Fibroblast of lung (primary cell): ENCODE data around the gene KMT2A. TPM values are rescaled to one million over a fixed set of nuclear protein-coding genes. Genes with fewer than 3 reads are reported as not detected.
A peak's percentile ranks its signal among the peaks of the same experiment; 100 is the strongest.

Source experiments
- DNase-seq, 2 donors: peaks; one replicate each; pipeline versions ENCODE4 v3.0.0 to v3.0.0-alpha.2; 2010; ENCODE audit warnings: low read depth in 2 of 2
- H2AFZ ChIP-seq: 2 replicates; pipeline ENCODE4 v1.5.1; 2012; ENCODE audit warnings: low read length, control low read depth, inconsistent platforms
- H3K27ac ChIP-seq: 2 replicates; pipeline ENCODE4 v1.5.1; 2011; ENCODE audit warnings: low read length, control low read depth; ENCODE audit not compliant: insufficient read depth
- H3K27me3 ChIP-seq: 2 replicates; pipeline ENCODE4 v1.5.1; 2011; ENCODE audit warnings: mild to moderate bottlenecking, low read length; ENCODE audit not compliant: control insufficient read depth, insufficient read depth
- H3K36me3 ChIP-seq: 2 replicates; pipeline ENCODE4 v1.5.1; 2011; ENCODE audit warnings: low read length; ENCODE audit not compliant: control insufficient read depth, insufficient read depth
- H3K4me1 ChIP-seq: 2 replicates; pipeline ENCODE4 v1.5.1; 2011; ENCODE audit warnings: low read length; ENCODE audit not compliant: control insufficient read depth, insufficient read depth; ENCODE audit errors: extremely low read depth
- H3K4me2 ChIP-seq: 2 replicates; pipeline ENCODE4 v1.5.1; 2011; ENCODE audit warnings: low read length, control low read depth; ENCODE audit not compliant: insufficient read depth; ENCODE audit errors: extremely low read depth
- H3K4me3 ChIP-seq, 4 experiments: fragments of 200-600 bp in 1 of 4; sonication (generic) in 1 of 4; replicated peaks in 1 of 4; 2 replicates each; pipeline ENCODE4 v1.5.1; 2011 to 2016; ENCODE audit warnings: low read length in 4 of 4, low read depth in 3 of 4, mild to moderate bottlenecking in 3 of 4, control low read depth in 2 of 4, inconsistent platforms in 1 of 4, mixed read lengths in 1 of 4; ENCODE audit not compliant: insufficient read depth in 1 of 4; ENCODE audit errors: control extremely low read depth in 1 of 4
- H3K79me2 ChIP-seq: 2 replicates; pipeline ENCODE4 v1.5.1; 2012; ENCODE audit warnings: mild to moderate bottlenecking, low read length, inconsistent platforms; ENCODE audit not compliant: control insufficient read depth, insufficient read depth
- H3K9ac ChIP-seq: 2 replicates; pipeline ENCODE4 v1.5.1; 2011; ENCODE audit warnings: mild to moderate bottlenecking, low read length, control low read depth; ENCODE audit not compliant: insufficient read depth
- H3K9me3 ChIP-seq: 2 replicates; pipeline ENCODE4 v1.5.1; 2012; ENCODE audit warnings: low read depth, low read length; ENCODE audit not compliant: control insufficient read depth, insufficient read depth
- H4K20me1 ChIP-seq: 2 replicates; pipeline ENCODE4 v1.5.1; 2011; ENCODE audit warnings: low read length; ENCODE audit not compliant: control insufficient read depth, insufficient read depth; ENCODE audit errors: extremely low read depth
- CTCF ChIP-seq, 2 donors: IDR thresholded peaks in 1 of 2; conservative IDR thresholded peaks in 1 of 2; 1 replicate in 1 of 2; 2 replicates in 1 of 2; pipeline ENCODE4 v1.5.1; 2011 to 2012; ENCODE audit warnings: low read length in 2 of 2, control low read depth in 1 of 2, inconsistent platforms in 1 of 2, low read depth in 1 of 2, mild to moderate bottlenecking in 1 of 2
- EZH2 ChIP-seq: IDR thresholded peaks from 2 replicates; pipeline ENCODE4 v1.5.1; 2012; ENCODE audit warnings: low read length, control low read depth, mild to moderate bottlenecking; ENCODE audit errors: missing control alignments
- polyA plus RNA-seq, 2 donors: library from polyadenylated mRNA; depleted of rRNA in 1 of 2; stranded (reverse) in 1 of 2; unstranded in 1 of 2; fragments of >200 nt; gene quantifications; 2 replicates each; pipeline ENCODE4 v1.2.1, GENCODE V29; 2011 to 2012; ENCODE audit warnings: missing spikeins in 1 of 2
- total RNA-seq: library from RNA; depleted of rRNA; stranded (reverse); fragments of >200 nt; gene quantifications from 2 replicates; pipeline ENCODE4 v1.2.1, GENCODE V29; 2014

The KMT2A gene
- total and polyA plus RNA-seq, 2 donors (not counting 1 experiment from before 2014, with no cell fraction given), result 17.1 to 33.4 TPM

- no peaks in the 10 kb centered on the region for H3K79me2 ChIP-seq
- no peak overlapping the region for H3K27ac ChIP-seq
- no peak overlapping the region for H3K4me3 ChIP-seq
- H4K20me1 ChIP-seq, result no peaks in the 10 kb centered on the region
- no peaks in the 10 kb centered on the region for H3K36me3 ChIP-seq
- H3K27me3 ChIP-seq, result no peaks in the 10 kb centered on the region
- peak in 1 of 2 donors; percentile 30 for DNase-seq
- H3K9me3 ChIP-seq, result no peaks in the 10 kb centered on the region
- H2AFZ ChIP-seq, result no peak overlapping the region
- H3K9ac ChIP-seq, result no peak overlapping the region
- H3K4me1 ChIP-seq, result no peaks in the 10 kb centered on the region
- TF ChIP-seq EZH2, result no peak
- H3K4me2 ChIP-seq, result no peak overlapping the region
Measured at GRCh38 chr11:118536726-118537125, 100.4 kb downstream of the KMT2A start.

GRCh38 chr11:118537409-118537980 lies 101.2 kb downstream of the KMT2A start:
- H3K4me3 ChIP-seq, result no peak overlapping the region
- H4K20me1 ChIP-seq, result no peaks in the 10 kb centered on the region
- no peaks in the 10 kb centered on the region for H3K36me3 ChIP-seq
- H3K79me2 ChIP-seq, result no peaks in the 10 kb centered on the region
- no peak overlapping the region for H2AFZ ChIP-seq
- TF ChIP-seq EZH2 (no peak), CTCF (conservative IDR thresholded peaks at IDR 0.05 in 1 of 2, IDR thresholded peaks at IDR 0.05 in 1 of 2; ENCODE audit: low read depth in 1 of 2, low read length in 2 of 2) (no peak)
- H3K4me2 ChIP-seq, result no peak overlapping the region
- no peak overlapping the region for H3K9ac ChIP-seq
- H3K4me1 ChIP-seq, result no peaks in the 10 kb centered on the region
- no peak overlapping the region for H3K27ac ChIP-seq
- no peak for DNase-seq
- no peaks in the 10 kb centered on the region for H3K27me3 ChIP-seq
- no peaks in the 10 kb centered on the region for H3K9me3 ChIP-seq

GRCh38 chr11:118544010-118544646 lies 107.8 kb downstream of the KMT2A start:
- Histone ChIP-seq H3K4me1 (no peaks in the 10 kb centered on the region), H3K4me3 (no peak overlapping the region), H3K79me2 (no peaks in the 10 kb centered on the region), H3K9me3 (no peaks in the 10 kb centered on the region), H2AFZ (no peak overlapping the region), H3K4me2 (no peak overlapping the region), H4K20me1 (no peaks in the 10 kb centered on the region), H3K27ac (no peak overlapping the region), H3K9ac (no peak overlapping the region), H3K27me3 (no peaks in the 10 kb centered on the region), H3K36me3 (no peaks in the 10 kb centered on the region)
- TF ChIP-seq EZH2, result no peak
- TF ChIP-seq CTCF (conservative IDR thresholded peaks at IDR 0.05 in 1 of 2, IDR thresholded peaks at IDR 0.05 in 1 of 2; ENCODE audit: low read depth in 1 of 2, low read length in 2 of 2), result no peak
- no peak for DNase-seq
